Ovary (tissue), 9 donors: ENCODE measurements around the gene FAM53A. TPM values are rescaled to one million over a fixed set of nuclear protein-coding genes. Genes with fewer than 3 reads are reported as not detected.
A peak's percentile ranks its signal among the peaks of the same experiment; 100 is the strongest.

ENCODE experiments used
- DNase-seq, 5 donors: peaks; one replicate each; pipeline ENCODE4 v3.0.0-alpha.2; 2019 to 2020
- H3K27ac ChIP-seq, 2 donors: fragments of 200-600 bp; one replicate each; pipeline versions ENCODE4 v1.5.1 to v1.8.0; 2019 to 2022
- H3K27me3 ChIP-seq: fragments of 200-600 bp; one replicate; pipeline ENCODE4 v1.8.0; 2022
- H3K36me3 ChIP-seq: fragments of 200-600 bp; sonication (generic); one replicate; pipeline ENCODE4 v1.5.1; 2019
- H3K4me1 ChIP-seq: one replicate; pipeline ENCODE4 v1.8.1; 2013; ENCODE audit warnings: mild to moderate bottlenecking, moderate library complexity; ENCODE audit not compliant: insufficient read depth
- H3K4me3 ChIP-seq: fragments of 200-600 bp; sonication (generic); one replicate; pipeline ENCODE4 v1.5.1; 2017
- H3K9me3 ChIP-seq, 2 donors: fragments of 200-600 bp in 1 of 2; sonication (generic) in 1 of 2; one replicate each; pipeline versions ENCODE4 v1.5.1 to v1.8.1; 2013 to 2019; ENCODE audit warnings: mild to moderate bottlenecking in 1 of 2, moderate library complexity in 1 of 2
- CTCF ChIP-seq, 3 donors: fragments of 450-650 bp in 2 of 3; fragments of 200-600 bp in 1 of 3; IDR thresholded peaks; one replicate each; pipeline versions ENCODE4 v1.5.1 to v1.8.0; 2016 to 2022; ENCODE audit warnings: antibody characterized with exemption in 3 of 3, mild to moderate bottlenecking in 1 of 3
- EP300 ChIP-seq: sonication (generic); formaldehyde crosslinking; IDR thresholded peaks from one replicate; pipeline ENCODE4 v1.6.1; 2017; ENCODE audit warnings: antibody characterized with exemption
- POLR2A ChIP-seq: fragments of 450-650 bp; IDR thresholded peaks from one replicate; pipeline ENCODE4 v1.6.1; 2017; ENCODE audit warnings: antibody characterized with exemption, mild to moderate bottlenecking, moderate library complexity
- WGBS, 3 donors: extraction: QIAGEN DNeasy Blood & Tissue Kit in 1 of 3; methylation state at CpG; one replicate each; pipeline versions ENCODE4 v1.1.5 to v1.1.7; 2013 to 2017; 5-methylcytosine and 5-hydroxymethylcytosine counted together
- intact Hi-C, 4 donors: fragments of 100-400 bp; cut with DNase I; formaldehyde crosslinking; loops; one replicate each; pipeline versions ENCODE4 v1.11.0 to v1.15.1; 2022 to 2023
- polyA plus RNA-seq, 2 donors: library from polyadenylated mRNA; stranded (reverse); fragments of 200-250 nt in 1 of 2; fragments of 350-450 nt in 1 of 2; fragmentation: Illumina TruSeq in 1 of 2; extraction: RNeasy Lipid Tissue Mini Kit (QIAGEN cat#74804) in 1 of 2; gene quantifications; one replicate each; pipeline ENCODE4 v1.2.3, GENCODE V29; 2013 to 2014
- total RNA-seq, 7 donors: library from RNA; depleted of rRNA in 2 of 7; stranded (reverse); fragments of >200 nt in 2 of 7; fragmentation: NEBNext Ultra II Directional in 3 of 7; extraction: Animal tissue kit (Norgen Biotek cat#: 25700) in 3 of 7; gene quantifications; one replicate each; pipeline versions ENCODE4 v1.1.0 to v1.2.4, GENCODE V29; 2016 to 2023
- donor health status: DM: no; HTN: no; CAD: no; lungs with moderate emphysema.
- donor health status: DM: no; HTN: no; CAD: no.
- donor health status: Bipolar disorder and iron deficiency.
- donor health status: DM: yes; HTN: yes; CAD: no.
- donor health status: DM: no; HTN: no; CAD: no.
- donor health status: DM: yes; HTN: yes; CAD: no.

FAM53A gene
- total and polyA plus RNA-seq, 9 donors, result 0.32 to 5.1 (median 2.4) TPM

- TF ChIP-seq EP300 (no peak), CTCF (IDR thresholded peaks at IDR 0.05) (no peak), POLR2A (no peak)
- DNase-seq, result peak in 1 of 5 donors; percentile 65
- H3K36me3 ChIP-seq, result no peaks in the 10 kb centered on the region
- no peak overlapping the region for H3K4me3 ChIP-seq
- WGBS, 3 donors, result 42 to 53% (median 52%) methylated on average over 23 of the region's 23 CpGs
- no peaks in the 10 kb centered on the region for H3K4me1 ChIP-seq
- no peak overlapping the region for H3K27ac ChIP-seq
- H3K27me3 ChIP-seq, result no peaks in the 10 kb centered on the region
- intact Hi-C loops, result no loop called here
- H3K9me3 ChIP-seq, result no peaks in the 10 kb centered on the region
Observed at GRCh38 chr4:1654216-1654955, 29.7 kb downstream of the FAM53A start.

- Histone ChIP-seq H3K4me3 (no peak overlapping the region), H3K4me1 (no peaks in the 10 kb centered on the region), H3K27me3 (no peaks in the 10 kb centered on the region), H3K27ac (no peak overlapping the region), H3K9me3 (no peaks in the 10 kb centered on the region), H3K36me3 (no peaks in the 10 kb centered on the region)
- no peak for DNase-seq
- intact Hi-C loops, result no loop called here
- WGBS, 3 donors, result 86 to 89% (median 86%) methylated on average over 10 of the region's 10 CpGs
- no peak for TF ChIP-seq EP300
- TF ChIP-seq CTCF (IDR thresholded peaks at IDR 0.05), result no peak
- no peak for TF ChIP-seq POLR2A
Observed at GRCh38 chr4:1653776-1654175, 30.3 kb downstream of the FAM53A start.

GRCh38 chr4:1652088-1652487 is 32.0 kb downstream of the FAM53A start:
- no peak for TF ChIP-seq CTCF (IDR thresholded peaks at IDR 0.05)
- TF ChIP-seq POLR2A, result no peak
- TF ChIP-seq EP300, result no peak
- Histone ChIP-seq H3K4me1 (no peaks in the 10 kb centered on the region), H3K4me3 (no peak overlapping the region), H3K9me3 (no peaks in the 10 kb centered on the region), H3K27ac (no peak overlapping the region), H3K27me3 (no peaks in the 10 kb centered on the region), H3K36me3 (no peaks in the 10 kb centered on the region)
- DNase-seq, result no peak
- WGBS, 3 donors, result 94 to 98% (median 95%) methylated on average over 13 of the region's 13 CpGs
- intact Hi-C loops, result no loop called here

GRCh38 chr4:1651609-1652008 is 32.5 kb downstream of the FAM53A start:
- no peak overlapping the region for H3K4me3 ChIP-seq
- no peaks in the 10 kb centered on the region for H3K36me3 ChIP-seq
- no peaks in the 10 kb centered on the region for H3K9me3 ChIP-seq
- H3K27me3 ChIP-seq, result no peaks in the 10 kb centered on the region
- WGBS, 3 donors, result 89 to 99% (median 96%) methylated on average over 13 of the region's 13 CpGs
- no peak overlapping the region for H3K27ac ChIP-seq
- DNase-seq, result no peak
- intact Hi-C loops, result no loop called here
- no peak for TF ChIP-seq CTCF (IDR thresholded peaks at IDR 0.05)
- no peak for TF ChIP-seq EP300
- TF ChIP-seq POLR2A, result no peak
- H3K4me1 ChIP-seq, result no peaks in the 10 kb centered on the region
